COLO668 (cell line): ENCODE measurements around the gene EHBP1.
A peak's percentile ranks its signal among the peaks of the same experiment; 100 is the strongest.

Experiments
- DNase-seq: peaks from one replicate; lab custom pipeline; 2025; ENCODE audit not compliant: unreplicated experiment; lab: John Stamatoyannopoulos, UW

The EHBP1 gene

DNA sequence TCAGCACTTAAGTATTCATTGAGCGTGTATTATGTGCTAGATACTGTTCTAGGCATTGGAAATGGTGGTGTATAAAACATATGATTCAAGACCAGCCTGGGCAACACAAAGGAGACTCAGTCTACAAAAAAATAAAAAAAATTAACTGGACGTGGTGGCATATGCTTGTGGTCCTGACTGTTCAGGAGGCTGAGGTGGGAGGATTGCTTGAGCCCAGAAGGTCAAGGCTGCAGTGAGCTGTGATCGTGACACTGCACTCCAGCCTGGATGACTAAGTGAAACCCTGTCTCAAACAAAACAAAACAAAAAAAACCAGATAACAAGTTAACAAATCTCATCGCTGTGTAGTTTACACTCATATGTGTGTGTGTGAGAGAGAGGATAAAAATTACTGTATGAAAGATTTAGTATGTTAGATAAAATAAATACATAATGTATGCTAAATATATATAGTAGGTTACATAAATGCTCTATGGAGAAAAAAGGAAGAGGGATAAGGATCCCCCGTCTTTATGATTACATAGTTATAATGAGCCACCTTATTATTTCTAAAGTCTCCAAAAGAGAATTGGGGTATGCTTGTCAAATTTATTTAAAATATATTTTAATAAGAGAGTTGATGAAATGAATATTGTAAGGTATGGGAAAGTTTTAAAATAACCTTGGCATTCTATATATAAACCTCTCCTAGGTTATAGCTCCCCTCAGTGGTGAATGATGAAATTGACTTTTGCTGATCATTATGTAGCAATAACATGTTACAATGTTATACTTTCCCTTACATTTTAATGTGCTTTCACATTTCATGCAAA, 69.2 kb downstream of the EHBP1 start:
- peak; percentile 17 for DNase-seq

DNA sequence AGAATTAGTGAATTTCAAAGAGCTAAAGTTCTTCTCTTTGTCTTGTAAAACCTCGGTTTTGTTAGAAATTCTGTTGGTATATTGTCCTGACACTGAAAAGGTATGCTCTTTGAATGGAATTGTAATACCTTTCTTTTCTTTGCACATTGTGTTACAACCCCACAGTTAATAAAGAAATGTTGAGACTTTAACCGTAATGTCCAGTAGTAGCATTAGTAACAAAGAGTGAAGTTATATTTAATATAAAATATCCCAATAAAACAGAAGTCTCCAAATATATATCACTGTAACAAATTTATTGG, 69.8 kb downstream of the EHBP1 start:
- no peak for DNase-seq

DNA sequence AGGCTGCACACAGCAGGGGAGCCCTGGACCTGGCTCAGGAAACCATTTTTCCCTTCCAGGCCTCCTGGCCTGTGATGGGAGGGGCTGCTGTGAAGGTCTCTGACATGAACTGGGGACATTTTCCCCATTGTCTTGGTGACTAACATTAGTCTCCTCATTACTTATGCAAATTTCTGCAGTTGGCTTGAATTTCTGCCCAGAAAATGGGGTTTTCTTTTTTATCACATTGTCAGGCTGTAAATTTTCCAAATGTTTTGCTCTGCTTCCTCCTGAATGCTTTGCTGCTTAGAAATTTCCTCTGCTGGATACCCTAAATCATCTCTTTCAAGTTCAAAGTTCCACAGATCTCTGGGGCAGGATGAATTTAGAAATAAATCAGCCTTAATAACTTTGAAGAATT, 78.2 kb downstream of the EHBP1 start:
- no peak for DNase-seq

DNA sequence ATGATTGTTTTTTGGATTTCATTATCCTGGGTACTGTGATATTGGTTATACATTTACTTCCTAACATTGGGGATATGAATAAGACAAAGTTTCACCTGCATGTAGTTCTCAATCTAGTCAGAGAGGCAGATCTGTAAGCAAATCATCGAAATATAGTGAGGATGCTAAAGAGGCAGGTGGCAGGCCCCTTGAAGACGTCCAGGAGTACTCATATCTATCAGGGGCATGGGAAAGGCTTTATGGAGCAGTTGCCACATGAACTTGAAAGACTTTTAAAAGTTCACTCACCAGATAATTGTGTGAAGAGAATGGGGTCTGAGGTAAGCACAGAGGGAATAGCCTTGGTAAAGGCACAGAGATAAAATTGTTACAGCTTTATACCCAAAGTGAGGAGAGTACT, 78.8 kb downstream of the EHBP1 start:
- no peak for DNase-seq

DNA sequence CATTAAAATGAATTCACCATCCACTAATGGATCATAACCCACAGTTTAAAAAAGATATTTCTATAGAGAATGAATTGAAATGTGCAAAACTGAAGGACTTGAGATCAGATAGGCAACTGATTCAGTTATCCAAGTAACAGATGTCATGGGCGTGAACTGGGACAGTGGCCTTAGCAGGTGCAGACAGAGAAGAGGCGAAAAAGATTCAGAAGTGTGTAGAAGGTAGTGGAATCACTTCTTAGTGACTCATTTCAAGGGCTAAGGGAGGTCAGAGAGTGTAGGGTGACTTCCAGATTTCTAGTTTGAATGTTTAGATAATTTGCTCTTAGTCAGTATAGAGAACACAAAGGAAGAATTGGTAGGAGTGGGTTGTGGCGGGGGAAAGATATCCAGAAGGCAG, 79.7 kb downstream of the EHBP1 start:
- no peak for DNase-seq

DNA sequence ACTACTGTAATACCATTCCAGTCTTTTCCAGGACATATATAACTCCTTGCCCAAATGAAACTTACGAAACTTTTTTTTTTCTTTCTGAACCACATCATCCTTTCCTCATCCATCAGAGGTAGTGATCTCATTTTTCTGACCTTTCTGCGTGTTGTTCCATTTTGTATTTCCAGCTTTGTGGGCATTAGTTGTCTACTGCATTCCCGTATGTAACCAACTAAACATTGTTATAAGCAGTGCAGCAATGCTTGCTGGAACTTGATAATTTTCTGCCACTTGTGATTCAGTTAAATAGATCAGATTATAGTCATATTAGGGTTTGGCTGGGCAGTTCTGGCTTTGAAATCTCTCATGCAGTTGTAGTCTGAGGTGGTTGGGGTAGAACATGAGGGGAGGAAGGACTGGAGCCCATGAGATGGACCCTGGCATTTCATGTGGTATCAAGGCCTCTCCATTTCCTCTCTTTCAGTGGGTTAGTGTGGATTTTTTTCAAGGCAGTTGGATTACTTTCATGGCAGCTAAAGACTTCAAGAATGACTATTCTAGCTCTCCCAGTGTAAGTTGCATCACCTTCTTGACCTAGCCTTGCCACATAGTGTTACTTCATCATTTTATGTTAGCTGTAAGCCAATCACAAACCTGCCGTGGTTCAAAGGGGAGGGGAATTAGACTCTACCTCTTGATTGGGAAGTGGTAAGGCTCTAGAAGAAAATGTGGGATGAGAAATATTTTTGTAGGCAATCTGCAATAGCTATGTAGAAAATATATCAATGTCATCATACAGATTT, 80.5 kb downstream of the EHBP1 start:
- no peak for DNase-seq

DNA sequence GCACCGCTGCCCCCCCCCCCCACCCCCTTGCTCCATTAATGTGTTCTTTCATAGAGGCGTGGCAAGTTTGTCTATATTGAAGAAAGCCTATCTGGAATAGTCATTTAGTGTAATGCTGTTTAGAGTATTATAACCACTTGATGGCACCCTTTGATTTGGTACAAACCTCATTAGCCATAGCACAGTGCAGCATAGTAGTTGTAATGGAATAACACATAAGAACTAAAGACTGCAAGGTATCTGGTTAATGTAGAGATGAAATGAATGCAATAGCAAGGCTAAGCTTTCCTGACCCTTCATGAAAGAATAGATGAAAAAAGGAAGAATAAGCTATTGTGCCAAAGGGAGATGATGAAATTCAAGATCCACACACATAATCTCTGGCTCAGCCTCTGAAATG, 81.9 kb downstream of the EHBP1 start:
- no peak for DNase-seq

DNA sequence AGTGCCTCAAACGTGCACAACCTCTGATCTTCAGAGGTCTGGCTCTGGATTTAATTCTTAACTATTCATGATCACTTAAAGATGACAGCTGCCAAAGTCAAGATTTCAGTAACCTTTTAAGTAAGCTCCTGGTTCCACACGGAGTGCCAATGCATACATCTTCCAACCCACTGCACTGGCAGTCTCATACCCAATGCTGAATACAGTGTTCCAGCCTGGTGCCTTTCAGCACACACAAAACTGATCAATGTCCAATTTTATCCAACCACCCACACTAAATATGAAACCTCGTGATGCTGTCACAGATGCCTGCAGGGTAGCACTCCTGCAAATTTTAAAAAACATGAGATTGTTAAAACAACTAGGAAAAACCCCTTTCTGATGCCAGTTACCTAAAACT, 84.0 kb downstream of the EHBP1 start:
- no peak for DNase-seq

DNA sequence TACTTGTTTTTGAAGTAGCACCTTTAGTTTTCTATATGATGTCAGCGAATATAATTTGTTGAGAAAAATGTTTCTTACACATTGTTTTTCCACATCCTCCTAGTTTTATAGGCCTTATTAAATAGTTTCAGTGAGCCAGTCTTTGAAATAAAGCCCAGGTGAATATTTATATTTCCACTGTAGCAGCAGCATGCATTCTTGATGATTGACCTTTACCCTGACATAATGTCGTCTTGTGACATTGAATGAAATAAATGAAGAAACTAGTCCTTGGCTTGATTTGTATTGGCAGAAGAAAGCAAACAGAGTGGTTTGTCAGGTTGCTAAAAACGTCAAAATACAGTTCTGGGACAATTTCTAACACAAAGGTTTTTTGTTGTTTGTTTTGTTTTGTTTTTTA, 84.4 kb downstream of the EHBP1 start:
- DNase-seq: no peak

DNA sequence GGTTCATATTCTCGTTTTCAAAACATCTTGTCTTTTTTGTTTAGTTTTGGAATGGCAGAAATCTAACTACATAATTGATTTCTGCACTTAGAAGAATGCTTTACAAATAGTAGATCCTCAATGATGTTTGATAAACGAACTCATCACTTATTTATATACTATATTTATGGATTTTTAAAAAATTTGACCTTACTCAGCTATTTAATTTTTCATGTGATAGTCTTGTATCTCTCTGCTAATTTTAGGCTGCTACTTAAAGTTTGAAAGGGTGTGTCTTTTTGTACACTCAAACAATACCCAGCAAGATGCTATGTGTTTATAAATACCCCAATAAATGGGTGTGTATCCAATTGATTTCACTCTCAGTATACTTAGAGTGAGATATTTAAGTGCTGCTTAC, 86.9 kb downstream of the EHBP1 start:
- no peak for DNase-seq

DNA sequence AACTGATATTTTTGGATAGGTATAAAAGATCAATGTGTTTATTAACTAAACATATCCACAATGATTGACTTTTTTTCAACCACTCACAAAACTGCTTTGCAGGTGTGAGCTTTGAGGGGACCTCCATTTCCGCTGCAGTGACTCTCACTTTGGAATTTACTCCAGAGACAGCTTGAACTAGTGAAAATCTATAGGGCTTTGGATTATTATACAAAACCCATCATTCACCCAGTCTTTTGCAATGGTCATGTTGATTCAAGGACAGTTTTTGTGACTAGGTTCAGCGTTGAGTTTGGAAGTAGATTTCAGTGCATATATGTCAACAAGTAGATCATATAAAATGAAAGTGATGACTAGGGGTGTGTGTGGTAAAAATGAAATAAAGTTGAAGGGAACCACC, 87.7 kb downstream of the EHBP1 start:
- DNase-seq: no peak

DNA sequence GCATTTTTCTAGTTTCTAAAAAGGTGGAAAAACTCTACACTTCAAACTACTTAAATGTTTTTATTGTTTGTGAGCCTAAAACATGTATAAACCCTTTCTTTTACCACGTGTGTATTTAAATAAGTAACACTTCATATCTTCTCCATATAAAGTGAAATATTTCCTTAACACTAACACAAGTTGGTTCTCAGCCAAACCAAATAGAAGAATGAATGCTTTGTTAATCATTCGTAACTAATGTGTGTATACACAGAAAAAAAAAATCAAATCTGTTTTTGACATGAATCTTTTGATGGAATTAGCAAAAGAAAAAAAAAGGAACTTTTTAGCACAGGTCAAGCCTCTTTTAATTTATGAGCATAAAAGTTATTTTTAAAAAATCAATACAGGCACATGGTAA, 89.3 kb downstream of the EHBP1 start:
- no peak for DNase-seq

DNA sequence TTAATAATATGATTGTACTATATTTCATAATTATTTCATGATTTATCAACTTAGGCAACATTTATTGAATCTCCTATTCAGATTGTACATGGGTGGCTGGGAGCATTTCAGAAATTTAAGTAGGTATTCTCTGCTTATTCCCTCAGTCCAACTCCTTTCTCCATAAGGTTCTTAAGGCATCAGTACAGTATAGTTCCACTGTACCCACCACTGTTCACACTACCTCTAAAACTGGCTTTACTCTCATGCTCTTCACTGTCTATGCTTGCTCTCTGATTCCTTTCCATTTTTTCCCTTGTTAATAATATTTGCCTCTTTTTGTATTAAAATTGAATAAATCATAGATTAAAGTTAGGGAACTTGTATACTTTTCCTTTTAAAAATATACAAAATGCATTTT, 89.8 kb downstream of the EHBP1 start:
- DNase-seq: no peak

DNA sequence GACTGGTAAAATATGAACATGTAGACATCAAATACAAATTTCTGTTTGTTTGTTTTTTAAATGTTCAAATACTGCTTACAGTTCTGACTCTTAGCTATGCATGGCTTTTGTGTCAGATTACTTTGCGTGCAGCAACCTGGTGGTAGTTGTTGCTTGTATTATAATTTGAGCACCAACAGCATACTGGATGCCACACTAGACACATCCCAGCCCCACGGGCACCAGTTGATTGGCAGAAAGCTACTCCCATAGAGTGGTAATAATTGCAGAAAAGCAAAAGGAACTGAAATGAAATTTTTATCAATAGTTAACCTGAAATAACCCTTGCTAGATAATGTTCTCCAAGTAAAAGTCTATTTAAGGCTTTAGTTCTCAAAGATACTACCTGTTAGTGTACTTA, 91.6 kb downstream of the EHBP1 start:
- no peak for DNase-seq

DNA sequence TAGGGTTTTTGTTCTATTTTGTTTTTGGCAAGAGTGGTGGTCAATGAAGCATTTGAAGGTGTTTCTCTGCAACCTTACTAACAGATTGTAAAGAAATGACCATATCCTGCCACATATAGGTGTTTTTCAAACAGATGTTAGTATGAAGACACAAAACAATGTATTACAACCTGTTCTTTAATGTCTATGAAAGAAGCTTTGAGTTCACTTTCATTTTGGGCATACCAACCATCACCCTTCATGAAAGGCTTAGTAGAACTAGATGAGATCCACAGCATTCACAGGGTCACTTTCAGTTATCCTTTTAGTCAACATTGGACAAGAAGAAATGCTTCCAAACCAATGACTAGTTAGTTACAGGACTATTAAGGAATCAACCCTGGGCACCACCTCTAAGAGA, 95.1 kb downstream of the EHBP1 start:
- DNase-seq: no peak

DNA sequence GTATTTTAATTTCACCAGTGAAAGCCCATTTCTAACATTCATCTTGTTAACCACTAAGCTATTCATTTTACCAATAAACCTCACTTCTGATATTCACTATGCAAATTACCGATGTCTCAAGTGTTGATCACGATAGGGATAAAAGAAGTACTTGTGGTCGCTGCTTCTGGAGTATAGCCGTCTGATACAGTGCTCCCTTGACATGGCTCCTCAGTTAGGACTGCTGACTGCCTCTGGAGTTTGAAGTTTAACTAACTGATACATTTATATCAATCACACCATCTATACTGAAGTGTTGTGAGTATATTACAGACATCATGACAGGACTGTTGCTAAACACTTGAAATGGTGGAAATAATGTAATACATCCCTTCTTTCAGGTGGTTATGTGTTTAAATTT, 95.6 kb downstream of the EHBP1 start:
- no peak for DNase-seq

DNA sequence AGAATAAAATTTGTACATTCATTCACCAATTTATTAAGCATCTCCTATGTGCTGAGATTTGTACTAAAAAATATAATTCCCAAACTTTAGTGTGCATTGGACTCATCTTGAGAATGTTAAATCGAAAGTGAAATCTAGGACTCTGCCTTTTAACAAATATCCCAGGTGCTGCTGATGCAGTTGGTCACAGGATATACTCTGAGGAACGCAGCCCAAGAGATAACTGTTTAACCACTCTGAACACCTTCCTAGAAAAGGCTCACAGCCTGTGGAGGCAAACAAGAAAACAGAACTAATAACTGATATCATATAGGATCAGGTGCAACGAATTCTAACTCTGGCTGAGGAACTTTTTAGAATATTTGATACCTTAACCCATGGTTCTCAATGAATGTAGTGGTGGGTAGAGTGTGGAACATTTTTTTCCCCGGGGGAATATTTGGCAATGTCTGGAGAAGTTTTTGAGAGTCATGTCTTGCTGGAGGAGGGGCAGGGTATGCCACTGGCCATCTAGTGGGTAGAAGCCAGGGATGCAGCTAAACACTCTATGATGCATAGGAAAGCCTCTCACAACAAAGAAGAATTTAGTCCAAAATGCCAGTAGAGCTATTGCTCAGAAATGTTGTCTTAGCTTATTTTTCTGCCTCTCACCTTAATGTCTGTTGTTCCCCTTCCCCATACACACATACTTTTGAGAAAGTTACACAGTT, 96.5 kb downstream of the EHBP1 start:
- no peak for DNase-seq

DNA sequence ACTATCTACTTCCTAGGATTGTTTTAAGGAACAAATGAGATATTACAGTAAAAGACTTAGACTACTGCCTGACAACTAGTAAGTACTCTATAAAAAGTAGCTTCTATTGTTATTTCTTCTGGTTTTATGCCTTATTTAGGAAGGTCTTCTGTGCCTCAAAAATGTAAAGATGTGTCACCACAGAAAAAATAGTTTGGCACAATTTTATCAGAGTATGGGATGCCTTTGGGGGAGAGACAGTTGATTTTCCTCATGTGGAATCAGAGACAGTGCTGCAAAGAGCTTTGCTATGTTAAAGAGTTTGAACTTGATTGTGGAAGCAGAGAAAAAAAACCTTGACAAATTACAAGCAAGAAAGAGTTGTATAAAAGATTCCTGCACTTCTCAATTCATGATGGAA, 98.4 kb downstream of the EHBP1 start:
- DNase-seq: no peak

DNA sequence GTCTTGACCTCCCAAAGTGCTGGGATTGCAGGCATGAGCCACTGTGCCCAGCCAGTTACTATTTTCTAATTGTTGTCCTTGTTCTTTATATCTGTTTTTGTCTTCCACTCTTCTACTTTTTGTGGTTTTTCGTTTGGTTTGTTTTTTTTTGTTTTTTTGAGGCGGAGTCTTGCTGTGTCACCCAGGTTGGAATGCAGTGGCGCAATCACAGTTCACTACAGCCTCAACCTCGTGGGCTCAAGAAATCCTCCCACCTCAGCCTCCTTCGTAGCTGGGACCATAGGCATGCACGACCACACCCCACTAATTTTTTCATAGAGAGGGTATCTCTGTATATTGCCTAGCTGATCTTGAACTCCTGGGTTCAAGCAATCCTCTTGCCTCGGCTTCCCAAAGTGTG, 100.7 kb downstream of the EHBP1 start:
- no peak for DNase-seq

DNA sequence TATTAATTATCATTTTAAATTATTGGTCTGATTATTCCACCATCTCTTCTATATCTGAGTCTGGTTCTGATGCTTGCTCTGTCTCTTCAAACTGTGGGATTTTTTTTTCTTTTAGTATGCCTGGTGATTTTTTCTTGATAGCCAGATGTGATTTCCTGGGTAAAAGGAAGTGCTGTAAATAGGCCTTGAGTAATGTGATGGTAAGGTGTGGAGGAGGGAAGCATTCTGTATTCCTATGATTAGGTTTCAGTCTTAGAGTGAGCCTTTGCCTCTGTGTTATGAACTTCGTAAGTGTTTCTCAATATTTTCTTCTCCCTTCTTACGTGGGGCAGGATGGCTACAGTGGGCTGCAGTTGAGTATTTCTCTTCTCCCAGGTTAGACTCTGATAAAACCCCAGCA, 103.0 kb downstream of the EHBP1 start:
- no peak for DNase-seq

DNA sequence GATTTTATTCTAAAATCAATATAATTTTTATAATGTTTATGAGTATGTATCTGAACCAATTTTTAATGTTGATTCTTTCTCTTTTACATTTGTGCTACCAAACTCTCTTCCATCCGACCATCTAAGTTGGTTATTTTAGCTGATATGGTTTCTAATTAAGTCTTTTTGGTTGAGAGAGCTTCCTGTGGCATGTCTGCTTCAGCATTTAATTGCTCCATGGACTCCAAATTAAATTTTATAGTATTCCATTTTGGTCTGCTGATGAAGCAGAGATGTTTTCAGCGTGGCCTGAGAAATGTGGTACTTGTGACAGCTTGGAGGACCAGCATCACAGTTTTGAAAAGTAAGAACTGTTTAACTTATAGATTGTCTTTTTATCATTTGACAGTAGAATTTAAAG, 105.6 kb downstream of the EHBP1 start:
- DNase-seq: no peak

DNA sequence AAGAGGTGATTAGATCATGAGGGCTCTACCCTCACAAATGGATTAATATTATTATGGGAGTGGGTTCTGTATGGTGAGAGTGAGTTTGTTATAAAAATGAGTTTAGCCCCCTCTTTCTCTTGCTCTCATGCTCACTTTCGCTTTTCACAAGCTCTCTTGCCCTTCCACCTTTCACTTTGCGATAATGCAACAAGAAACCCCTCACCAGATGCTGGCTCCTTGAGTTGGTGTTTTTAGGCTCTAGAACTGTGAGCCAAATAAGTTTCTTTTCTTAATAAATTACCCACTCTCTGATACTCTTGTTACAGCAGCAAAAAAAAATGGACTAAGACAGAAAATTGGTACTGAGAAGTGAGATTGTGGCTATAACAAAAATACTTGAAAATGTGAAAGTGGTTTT, 106.5 kb downstream of the EHBP1 start:
- no peak for DNase-seq
